Measurements from ENCODE around the gene FOXE1. TPM values are rescaled to one million over a fixed set of nuclear protein-coding genes. Genes with fewer than 3 reads are reported as not detected.

The FOXE1 gene
- total RNA-seq, 1 experiment from 2014 or later: not detected

DNA sequence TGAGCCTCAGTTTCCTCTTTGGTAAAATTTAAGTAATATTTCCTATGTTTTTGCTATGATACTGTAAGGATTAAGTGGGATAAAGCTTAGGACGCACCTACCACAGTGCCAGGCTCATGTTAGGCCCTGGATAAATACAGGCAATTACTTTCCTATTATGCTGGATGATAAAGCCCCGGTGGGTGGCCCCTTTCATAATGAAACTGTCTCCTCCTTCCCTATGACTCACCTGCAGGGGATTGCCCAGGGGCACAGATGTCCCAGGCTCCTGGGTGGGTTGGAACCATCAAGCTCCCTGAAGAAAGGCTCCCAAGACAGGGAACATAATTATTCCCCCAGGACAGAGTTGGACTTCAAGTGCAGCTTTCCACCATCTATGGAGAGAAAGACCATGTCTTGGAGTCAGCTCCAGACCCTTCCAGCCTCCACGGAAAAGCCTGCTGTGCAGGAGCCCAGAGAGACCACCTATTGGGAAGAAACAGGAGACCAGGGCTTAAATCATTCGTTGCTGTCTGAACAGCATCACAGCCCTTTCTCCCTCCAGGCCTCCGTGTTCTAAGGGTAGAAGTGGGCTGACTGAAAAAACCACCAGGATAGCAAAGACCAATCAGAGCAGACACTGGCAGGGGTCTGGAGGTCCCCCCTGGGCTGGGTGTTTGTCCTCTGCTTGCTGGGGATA is 43.2 kb upstream of the FOXE1 start:
- Histone ChIP-seq H3K27ac (ENCODE audit: low read depth, low read length) (no peak overlapping the region), H3K4me2 (ENCODE audit: low read length) (no peak overlapping the region)

More for the DNA sequence above, 43.2 kb upstream of the FOXE1 start:
- H3K4me3 ChIP-seq (replicated peaks in 1 of 2; ENCODE audit: low read depth in 1 of 2, low read length in 2 of 2): no peak overlapping the region
- no peak overlapping the region for H3K9ac ChIP-seq (ENCODE audit: low read length)
- BruUV-seq (replicated peaks): no TSS peak
- RAD21 ChIA-PET (ENCODE audit: low non-redundant PET in 1 of 2, low total read pairs in 2 of 2, uncharacterized antibody in 2 of 2, unreplicated experiment in 2 of 2): no interaction called here
- ATAC-seq: no peak
- intact Hi-C loops (cut with micrococcal nuclease): no loop called here
- peaks cover 0 to 6% of the 10 kb centered on the region in 2 experiments; a peak in 2 of 4 replicates for H3K4me1 ChIP-seq (ENCODE audit: control insufficient read depth in 1 of 2, insufficient read depth in 2 of 2, low read length in 2 of 2)
- no peak overlapping the region for H2AFZ ChIP-seq (ENCODE audit: low read depth, low read length, poor library complexity, severe bottlenecking)
- no peak for DNase-seq (ENCODE audit: low read depth, low spot score)
- TF ChIP-seq SRF (IDR thresholded peaks at IDR 0.05; ENCODE audit: low read depth): no peak
- TF ChIP-seq SP1 (IDR thresholded peaks at IDR 0.05; ENCODE audit: low read depth): no peak
- TF ChIP-seq FOSL1 (IDR thresholded peaks at IDR 0.05; ENCODE audit: low read depth): no peak
- TF ChIP-seq EGR1 (IDR thresholded peaks at IDR 0.05; ENCODE audit: low read depth): no peak
- TF ChIP-seq CBX3 (IDR thresholded peaks at IDR 0.05; ENCODE audit: low read depth): no peak
- no peak for TF ChIP-seq POLR2A (IDR thresholded peaks at IDR 0.05; ENCODE audit: borderline replicate concordance, extremely low read depth, insufficient read depth, insufficient read length)
- TF ChIP-seq JUND (IDR thresholded peaks at IDR 0.05): no peak
- no peak for TF ChIP-seq YY1 (IDR thresholded peaks at IDR 0.05; ENCODE audit: extremely low read depth, insufficient replicate concordance, low read depth, low read length)
- TF ChIP-seq TCF7L2 (IDR thresholded peaks at IDR 0.05; ENCODE audit: borderline replicate concordance, extremely low read depth, insufficient read depth, insufficient read length): no peak
- no peak for TF ChIP-seq ZNF274 (IDR thresholded peaks at IDR 0.05; ENCODE audit: low read depth, low read length)
- TF ChIP-seq, protein P1, sequence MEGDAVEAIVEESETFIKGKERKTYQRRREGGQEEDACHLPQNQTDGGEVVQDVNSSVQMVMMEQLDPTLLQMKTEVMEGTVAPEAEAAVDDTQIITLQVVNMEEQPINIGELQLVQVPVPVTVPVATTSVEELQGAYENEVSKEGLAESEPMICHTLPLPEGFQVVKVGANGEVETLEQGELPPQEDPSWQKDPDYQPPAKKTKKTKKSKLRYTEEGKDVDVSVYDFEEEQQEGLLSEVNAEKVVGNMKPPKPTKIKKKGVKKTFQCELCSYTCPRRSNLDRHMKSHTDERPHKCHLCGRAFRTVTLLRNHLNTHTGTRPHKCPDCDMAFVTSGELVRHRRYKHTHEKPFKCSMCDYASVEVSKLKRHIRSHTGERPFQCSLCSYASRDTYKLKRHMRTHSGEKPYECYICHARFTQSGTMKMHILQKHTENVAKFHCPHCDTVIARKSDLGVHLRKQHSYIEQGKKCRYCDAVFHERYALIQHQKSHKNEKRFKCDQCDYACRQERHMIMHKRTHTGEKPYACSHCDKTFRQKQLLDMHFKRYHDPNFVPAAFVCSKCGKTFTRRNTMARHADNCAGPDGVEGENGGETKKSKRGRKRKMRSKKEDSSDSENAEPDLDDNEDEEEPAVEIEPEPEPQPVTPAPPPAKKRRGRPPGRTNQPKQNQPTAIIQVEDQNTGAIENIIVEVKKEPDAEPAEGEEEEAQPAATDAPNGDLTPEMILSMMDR (IDR thresholded peaks at IDR 0.05 in 2 of 3, conservative IDR thresholded peaks at IDR 0.05 in 1 of 3; ENCODE audit: borderline replicate concordance in 1 of 3, insufficient read depth in 1 of 3, low read depth in 2 of 3, low read length in 2 of 3): no peak
- no peak for TF ChIP-seq EZH2phosphoT487 (IDR thresholded peaks at IDR 0.05; ENCODE audit: borderline replicate concordance)
- TF ChIP-seq ZFX (IDR thresholded peaks at IDR 0.05): no peak
- TF ChIP-seq, protein P2, sequence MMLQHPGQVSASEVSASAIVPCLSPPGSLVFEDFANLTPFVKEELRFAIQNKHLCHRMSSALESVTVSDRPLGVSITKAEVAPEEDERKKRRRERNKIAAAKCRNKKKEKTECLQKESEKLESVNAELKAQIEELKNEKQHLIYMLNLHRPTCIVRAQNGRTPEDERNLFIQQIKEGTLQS (IDR thresholded peaks at IDR 0.05): no peak
- TF ChIP-seq MAX (IDR thresholded peaks at IDR 0.05): no peak
- TF ChIP-seq ELF1 (IDR thresholded peaks at IDR 0.05; ENCODE audit: borderline replicate concordance, low read depth): no peak
- TF ChIP-seq, protein P3, sequence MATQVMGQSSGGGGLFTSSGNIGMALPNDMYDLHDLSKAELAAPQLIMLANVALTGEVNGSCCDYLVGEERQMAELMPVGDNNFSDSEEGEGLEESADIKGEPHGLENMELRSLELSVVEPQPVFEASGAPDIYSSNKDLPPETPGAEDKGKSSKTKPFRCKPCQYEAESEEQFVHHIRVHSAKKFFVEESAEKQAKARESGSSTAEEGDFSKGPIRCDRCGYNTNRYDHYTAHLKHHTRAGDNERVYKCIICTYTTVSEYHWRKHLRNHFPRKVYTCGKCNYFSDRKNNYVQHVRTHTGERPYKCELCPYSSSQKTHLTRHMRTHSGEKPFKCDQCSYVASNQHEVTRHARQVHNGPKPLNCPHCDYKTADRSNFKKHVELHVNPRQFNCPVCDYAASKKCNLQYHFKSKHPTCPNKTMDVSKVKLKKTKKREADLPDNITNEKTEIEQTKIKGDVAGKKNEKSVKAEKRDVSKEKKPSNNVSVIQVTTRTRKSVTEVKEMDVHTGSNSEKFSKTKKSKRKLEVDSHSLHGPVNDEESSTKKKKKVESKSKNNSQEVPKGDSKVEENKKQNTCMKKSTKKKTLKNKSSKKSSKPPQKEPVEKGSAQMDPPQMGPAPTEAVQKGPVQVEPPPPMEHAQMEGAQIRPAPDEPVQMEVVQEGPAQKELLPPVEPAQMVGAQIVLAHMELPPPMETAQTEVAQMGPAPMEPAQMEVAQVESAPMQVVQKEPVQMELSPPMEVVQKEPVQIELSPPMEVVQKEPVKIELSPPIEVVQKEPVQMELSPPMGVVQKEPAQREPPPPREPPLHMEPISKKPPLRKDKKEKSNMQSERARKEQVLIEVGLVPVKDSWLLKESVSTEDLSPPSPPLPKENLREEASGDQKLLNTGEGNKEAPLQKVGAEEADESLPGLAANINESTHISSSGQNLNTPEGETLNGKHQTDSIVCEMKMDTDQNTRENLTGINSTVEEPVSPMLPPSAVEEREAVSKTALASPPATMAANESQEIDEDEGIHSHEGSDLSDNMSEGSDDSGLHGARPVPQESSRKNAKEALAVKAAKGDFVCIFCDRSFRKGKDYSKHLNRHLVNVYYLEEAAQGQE (IDR thresholded peaks at IDR 0.05; ENCODE audit: low read depth): no peak
- no peak for TF ChIP-seq EZH2 (IDR thresholded peaks at IDR 0.05)
- TF ChIP-seq POLR2AphosphoS5 (IDR thresholded peaks at IDR 0.05; ENCODE audit: low read depth, low read length): no peak
- no peaks in the 10 kb centered on the region for H4K20me1 ChIP-seq (ENCODE audit: insufficient read depth)
- H3K9me2 ChIP-seq (ENCODE audit: insufficient read depth): no peaks in the 10 kb centered on the region
- H3K9me3 ChIP-seq (ENCODE audit: control insufficient read depth in 1 of 2, insufficient read depth in 1 of 2, low read depth in 1 of 2, low read length in 2 of 2): no peaks in the 10 kb centered on the region
- POLR2A ChIA-PET: no interaction called here
- CTCF ChIA-PET: no interaction called here
- H3K27me3 ChIP-seq (ENCODE audit: insufficient read depth, low read length): no peaks in the 10 kb centered on the region
- H3K79me2 ChIP-seq (ENCODE audit: insufficient read depth, low read length): no peaks in the 10 kb centered on the region
- no peaks in the 10 kb centered on the region for H3K36me3 ChIP-seq (ENCODE audit: control insufficient read depth in 1 of 2, insufficient read depth in 2 of 2, low read length in 2 of 2)

All from HCT116 (cell line).